ENCODE measurements around the gene OPRL1.

- TF ChIP-seq, protein P1, sequence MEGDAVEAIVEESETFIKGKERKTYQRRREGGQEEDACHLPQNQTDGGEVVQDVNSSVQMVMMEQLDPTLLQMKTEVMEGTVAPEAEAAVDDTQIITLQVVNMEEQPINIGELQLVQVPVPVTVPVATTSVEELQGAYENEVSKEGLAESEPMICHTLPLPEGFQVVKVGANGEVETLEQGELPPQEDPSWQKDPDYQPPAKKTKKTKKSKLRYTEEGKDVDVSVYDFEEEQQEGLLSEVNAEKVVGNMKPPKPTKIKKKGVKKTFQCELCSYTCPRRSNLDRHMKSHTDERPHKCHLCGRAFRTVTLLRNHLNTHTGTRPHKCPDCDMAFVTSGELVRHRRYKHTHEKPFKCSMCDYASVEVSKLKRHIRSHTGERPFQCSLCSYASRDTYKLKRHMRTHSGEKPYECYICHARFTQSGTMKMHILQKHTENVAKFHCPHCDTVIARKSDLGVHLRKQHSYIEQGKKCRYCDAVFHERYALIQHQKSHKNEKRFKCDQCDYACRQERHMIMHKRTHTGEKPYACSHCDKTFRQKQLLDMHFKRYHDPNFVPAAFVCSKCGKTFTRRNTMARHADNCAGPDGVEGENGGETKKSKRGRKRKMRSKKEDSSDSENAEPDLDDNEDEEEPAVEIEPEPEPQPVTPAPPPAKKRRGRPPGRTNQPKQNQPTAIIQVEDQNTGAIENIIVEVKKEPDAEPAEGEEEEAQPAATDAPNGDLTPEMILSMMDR (IDR thresholded peaks at IDR 0.05): no peak
- TF ChIP-seq POLR2A (IDR thresholded peaks at IDR 0.05): no peak
These were observed 12.8 kb upstream of the OPRL1 start for GRCh38 chr20:64067005-64067632.
